ENCODE results near the gene LOXL4.

LOXL4 gene

DNA sequence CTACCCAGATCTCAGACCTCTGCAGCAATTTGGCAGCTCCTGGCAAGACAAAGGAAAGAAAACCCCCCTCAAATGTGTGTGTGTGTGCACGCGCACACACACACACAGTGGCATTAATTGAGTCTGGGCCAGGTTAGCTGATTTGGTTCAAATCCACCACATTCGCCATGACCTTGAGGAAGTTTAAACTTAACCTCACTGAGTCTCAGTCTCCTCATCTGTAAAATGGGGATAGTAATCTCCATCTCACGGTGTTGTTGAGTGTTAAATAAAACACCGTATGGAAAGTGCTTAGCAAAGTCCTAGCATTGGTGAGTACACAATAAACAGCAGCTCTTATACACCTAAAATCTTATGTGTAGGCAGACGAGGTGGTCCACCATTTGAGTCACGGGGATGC is 4.9 kb downstream of the LOXL4 start:
- DNase-seq (ENCODE audit: low spot score): no peak

DNA sequence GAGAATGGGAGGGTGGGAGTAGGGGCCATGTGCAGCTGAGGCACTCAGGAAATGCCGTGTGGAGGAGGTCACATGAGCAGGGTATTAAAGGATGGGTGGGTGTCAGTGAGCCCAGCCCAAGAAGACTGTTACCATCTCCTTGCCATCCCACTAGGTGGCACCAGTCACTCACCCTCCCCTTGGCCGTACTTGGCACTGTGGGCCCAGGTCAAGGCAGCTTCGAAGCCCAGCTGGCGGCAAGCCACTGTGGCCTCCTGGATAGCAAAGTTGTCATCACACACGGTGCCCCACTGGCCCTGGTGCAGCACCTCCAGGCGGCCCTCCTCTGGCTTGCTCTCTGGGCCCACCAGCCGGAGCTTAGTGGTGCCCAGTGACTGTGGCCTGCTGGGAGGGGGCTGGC is 5.4 kb downstream of the LOXL4 start:
- peak; percentile 11 for DNase-seq (ENCODE audit: low spot score)

DNA sequence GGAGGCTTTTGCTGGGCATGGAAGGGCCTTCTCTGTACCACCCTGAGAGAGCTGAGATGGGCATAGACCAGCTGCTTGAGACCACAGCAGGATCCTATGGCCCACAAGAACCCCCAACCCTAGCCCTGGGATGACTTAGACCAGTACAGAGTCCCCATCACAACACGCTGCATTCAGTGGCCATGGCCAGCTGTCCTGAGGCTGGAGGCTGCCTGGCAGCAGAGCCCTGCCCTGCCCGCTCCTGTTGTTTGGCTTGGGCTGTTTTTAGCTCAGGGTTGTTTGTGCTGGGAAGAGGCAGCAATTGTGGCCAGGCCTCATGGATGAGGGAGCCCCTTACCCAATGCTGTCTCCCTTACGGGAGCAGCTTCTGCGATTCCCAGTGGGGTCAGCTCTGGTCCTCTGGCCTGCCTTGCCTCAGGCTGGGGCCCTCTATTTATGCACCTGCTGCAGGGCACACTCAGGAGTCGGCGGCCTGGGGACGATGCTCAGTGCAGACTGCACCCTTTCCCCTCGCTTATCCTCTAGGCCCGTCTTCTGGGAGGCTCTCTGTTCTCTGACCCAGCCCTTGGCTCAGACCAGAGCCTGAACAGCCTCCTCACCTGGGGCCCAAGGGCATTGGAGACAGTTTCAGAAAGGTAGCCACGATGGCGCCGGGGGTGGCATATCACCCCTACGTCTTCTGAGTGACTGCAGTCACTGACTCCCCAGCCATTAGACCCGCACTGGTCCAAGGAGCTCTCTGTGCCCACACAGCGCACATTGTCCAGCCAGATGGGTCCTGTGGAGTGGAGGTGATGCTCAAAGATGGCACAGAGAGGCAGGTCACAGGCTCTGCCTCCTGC is 6.3 kb downstream of the LOXL4 start:
- no peak for DNase-seq (ENCODE audit: low spot score)

DNA sequence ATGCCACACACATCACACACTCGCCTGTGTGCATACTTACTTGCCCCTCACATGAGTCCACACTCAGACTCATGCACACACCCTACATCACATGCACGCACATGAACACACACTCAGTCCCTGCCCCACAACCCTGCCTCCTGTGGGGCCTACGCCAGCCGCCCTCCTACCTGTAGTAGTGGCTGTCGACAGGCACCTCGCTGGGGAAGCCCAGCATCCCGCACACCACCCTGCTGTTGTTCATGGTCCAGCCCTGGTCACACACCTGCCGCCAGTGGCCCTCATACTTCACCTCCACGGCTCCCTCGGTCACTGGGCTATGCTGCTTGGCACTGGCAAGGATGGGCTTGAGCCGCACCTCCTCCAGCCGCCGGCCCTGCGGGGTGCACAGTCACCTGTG is 7.2 kb downstream of the LOXL4 start:
- no peak for DNase-seq (ENCODE audit: low spot score)

DNA sequence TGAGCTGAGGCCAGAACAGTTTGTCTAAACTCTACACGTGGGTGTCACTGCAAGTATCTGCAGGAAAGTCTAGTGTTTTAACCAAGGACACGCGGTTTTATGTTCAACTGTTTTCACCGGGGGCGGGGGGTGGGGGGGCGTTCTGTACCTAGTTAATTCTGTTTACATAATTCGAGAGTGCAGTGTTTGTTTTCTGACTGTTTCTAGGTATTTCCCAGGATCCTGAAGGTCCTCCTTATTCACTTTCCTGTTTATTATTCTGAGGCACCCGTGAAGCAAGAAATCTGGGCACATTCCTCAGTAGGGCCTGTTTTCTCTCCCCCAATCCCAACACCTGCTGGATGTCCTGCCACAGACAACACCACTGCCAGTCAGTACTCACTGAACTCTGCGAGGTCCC is 7.6 kb downstream of the LOXL4 start:
- DNase-seq (ENCODE audit: low spot score): no peak

DNA sequence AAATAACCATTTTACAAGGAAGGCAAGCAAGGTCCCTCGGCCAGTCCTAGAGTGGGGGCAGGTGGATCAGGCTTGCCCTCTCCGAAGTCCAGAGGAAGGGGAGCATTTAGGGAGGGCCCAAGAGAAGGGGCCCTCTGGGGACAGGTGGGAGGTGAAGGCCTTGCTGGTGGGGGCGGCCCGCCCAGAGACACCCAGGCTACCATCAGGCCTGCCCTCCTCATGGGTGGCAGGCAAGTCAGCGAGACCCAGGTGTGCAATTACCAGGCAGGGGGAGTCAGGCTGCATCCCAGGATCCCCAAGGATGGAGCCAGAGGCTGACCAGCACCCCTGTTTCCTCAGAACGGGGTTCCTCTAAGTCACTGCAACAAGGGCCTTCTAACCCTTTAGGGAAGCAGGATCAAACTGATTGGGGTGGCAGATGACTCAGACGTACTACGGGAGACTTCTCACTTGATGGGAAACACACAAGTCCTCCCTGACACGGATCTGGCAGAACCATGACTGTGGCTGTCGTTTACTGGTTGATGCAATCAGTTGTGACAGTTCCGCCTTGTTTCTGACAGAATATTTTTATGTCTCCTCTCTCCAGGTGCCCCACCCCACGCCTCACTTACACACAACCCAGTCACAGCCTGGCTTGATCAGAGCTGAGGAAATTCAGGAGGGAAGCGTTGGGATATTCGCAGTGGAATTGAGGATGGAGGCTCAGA is 8.2 kb downstream of the LOXL4 start:
- DNase-seq (ENCODE audit: low spot score): no peak

DNA sequence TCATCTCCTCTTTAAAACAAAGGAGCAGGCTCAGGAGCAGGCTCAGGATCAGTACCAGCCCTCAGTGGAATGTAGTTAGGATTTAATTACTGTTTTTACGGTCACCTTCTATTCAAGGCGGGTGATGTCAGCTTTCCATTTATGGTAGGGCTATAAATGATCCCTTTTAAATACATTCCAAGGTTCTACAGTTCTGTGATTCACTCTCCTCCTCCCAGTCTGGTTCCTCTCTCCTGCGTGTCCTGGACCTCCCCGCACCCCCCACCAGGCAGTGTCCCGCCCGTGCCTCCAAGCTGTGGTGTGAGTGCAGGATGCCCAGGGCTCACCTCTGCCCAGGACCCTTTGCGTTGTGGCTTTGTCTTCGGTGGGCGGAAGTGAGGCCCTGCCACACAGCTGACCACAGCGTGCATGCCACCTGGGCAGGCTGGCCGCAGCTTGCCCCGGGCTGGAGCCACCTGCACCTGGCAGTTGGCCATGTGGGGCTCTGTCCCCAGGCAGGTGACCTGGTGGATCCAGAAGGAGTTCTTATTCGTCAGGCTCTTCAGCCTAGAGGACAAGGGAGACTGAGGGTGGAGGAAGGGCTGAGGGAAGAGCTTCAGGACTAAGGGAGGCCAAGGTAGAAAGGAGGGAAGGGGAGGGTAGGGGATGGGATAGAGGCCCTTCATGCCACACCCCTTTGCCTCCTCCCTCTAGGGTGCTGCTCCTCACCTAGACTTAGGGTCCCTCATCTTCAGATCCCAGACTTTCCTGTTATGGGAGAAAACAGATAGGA is 9.1 kb downstream of the LOXL4 start:
- DNase-seq (ENCODE audit: low spot score): no peak

DNA sequence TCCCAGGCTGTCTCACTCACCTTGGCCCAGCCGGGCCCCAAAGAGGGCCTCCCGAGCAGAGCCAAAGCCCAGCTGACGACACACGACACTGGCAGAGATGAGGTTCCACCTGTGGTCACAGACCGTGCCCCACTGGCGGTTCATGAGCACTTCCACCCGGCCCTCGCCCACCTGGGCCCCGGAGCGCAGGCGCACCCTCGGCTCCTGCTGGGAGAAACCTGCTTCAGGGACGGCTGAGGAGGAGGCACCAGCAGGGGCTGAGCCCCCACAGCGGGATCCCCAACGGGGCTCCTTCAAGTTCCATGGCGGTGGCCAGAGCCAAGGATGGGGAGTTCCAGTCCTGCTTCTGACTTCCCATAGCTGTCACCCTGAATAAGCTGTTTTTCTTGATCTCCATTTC is 10.0 kb downstream of the LOXL4 start:
- DNase-seq (ENCODE audit: low spot score): no peak

DNA sequence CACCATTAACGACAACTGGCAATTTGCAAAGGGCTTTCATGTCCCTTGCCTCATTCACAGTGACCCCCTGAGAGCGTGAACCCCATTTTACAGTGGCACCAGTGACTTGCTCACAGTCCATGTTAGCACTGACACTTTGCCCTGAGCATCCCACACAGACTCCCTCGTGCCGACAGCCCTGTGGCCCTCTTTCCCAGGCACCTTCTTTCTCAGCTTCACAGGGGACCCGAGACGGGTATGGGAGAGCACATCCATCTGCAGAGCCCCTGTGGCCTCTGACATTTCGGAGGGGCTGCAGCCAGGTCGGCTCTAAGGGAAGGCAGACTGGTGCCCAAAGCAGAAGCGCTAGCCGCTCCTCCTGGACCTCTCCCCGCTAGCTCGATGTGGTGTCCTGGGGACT is 10.8 kb downstream of the LOXL4 start:
- DNase-seq (ENCODE audit: low spot score): no peak

DNA sequence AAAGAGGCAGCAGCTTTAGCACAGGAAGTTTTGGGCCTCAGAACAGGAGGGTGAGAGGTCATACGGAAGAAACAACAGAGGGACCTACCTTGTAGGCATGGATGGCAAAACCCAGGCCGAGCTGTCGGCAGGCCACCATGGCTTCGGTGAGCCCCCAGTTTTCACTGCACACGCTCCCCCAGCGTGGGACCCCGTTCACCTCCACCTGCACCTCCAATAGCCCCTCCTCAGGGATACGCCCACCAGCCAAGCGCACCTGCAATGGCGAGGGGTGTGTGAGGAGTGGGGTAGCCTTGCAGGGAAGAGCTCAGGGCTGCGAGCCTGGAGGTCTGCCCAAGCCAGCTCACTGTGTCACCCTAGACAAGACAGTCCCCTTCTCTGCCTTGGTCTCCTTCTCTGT is 11.3 kb downstream of the LOXL4 start:
- no peak for DNase-seq (ENCODE audit: low spot score)

DNA sequence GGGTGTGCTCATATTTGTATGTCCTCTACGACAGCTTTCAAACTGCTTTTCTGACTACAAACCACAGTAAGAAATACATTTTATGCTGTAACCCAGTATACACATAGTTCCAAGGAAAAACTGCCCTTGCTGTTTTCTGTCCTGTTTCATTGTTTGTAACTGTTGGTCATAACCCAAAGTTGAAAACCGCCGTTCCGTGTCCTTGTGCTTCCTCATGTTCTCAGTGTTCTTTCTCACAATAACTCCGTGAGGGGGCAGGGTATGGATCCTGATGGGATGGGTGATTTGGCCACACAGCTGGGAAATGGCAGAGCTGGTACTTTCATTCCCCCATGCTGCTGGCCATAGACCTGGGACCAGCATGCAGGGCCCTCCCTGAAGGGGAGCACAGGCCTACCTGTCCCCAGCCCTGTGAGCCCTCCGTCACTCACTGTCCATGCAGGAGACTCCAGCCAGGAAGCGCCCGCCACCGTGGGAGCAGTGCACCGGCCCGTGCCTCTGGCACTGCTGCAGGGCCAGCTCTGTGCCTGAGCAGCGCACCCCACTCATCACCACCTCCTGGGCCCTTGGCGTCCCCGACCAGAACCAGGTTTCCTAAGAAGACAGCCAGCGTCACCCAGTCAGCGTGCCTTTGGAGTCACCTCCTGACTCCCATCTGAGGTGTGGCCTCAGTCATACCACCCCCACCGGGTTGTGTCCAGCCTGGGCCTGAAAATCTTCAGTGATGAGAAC is 12.7 kb downstream of the LOXL4 start:
- no peak for DNase-seq (ENCODE audit: low spot score)

DNA sequence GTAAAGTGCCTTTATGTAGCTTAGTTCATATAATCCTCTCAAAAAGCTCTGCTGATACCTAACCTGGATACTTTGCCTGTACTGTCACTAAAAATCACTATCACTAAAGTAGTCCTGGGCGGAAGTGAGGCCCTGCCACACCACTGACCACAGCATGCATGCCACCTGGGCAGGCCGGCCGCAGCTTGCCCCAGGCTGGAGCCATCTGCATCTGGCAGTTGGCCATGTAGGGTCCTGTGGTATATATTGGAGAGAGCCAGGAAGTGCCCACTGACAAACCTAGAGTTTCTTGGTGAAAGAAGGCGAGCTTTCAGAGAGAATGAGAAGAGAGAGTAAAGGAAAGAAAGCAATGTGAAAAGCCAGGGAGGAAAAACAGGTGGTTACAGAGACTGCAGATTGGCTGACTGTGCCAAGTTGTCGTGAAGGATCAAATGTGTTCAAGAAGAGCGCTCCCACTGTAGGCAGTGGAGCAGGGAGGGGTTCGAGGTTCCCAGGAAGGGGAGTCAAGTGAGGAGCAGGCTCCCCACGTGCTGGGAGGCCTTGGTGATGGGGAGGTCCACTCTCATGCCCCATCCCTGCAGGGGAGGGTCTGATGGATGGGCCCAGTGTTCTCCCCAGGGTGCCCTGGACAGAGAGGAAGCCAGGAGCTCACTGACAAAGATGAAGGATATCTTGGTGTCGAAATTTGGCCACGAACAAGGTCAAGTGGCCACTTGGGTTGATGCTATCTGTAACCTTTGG is 13.6 kb downstream of the LOXL4 start:
- DNase-seq (ENCODE audit: low spot score): no peak

DNA sequence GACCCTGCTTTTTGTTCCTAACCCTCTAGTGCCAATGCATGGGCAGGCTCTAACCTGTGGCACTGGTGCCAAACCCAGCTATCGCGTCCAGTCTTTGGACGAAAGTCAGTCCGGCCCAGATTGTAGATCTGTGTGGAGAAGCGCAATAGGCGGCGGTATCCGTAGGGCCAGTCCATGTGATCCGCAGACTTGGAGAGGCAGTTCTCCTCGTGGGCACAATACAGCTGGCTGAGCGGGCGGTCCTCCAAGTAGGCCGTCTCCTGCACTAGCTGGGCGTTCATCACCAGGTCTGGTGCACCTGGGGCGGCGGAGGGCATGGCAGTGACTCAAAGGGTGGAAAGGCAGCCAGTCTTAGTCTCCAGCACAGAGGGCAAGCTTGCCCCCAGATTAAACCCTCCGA is 14.5 kb downstream of the LOXL4 start:
- no peak for DNase-seq (ENCODE audit: low spot score)

DNA sequence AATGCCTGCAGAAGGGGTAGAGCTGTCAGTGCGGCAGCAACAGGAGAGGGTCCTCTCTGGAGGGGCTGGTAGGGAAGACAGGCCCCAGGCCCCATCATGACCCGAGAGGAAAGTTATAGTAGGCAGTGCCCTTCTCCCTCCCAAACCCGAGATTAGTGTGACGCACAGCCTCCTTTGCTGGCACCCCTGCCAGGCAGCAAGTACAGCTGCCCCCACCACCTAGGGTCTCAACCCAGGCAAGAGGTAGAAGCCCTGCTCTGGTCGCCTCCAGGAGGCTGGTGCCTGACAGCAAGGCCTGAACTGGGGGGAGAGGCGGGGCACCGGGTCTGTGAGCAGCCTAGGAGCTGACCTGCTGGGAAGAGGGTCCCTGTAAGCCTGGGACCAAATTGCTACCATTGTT is 15.5 kb downstream of the LOXL4 start:
- no peak for DNase-seq (ENCODE audit: low spot score)

DNA sequence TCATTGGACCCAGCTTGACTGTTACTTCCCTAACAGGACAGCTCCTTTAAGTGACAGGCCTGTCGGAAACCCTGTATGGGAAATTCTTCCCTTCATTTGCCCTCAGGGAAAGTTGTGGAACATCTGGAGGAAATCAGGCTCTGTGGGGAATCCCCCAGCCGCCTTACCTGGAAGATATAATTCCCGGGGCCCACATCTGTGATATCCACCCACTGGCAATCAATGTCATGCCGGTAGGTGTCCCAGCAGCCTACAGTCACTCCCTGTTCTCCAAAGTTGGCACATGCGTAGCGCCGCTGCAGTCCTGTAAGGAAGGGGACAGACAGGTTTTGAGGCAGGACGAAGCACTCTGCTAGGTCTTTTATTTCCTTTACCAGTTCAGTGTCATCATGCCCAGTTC is 16.6 kb downstream of the LOXL4 start:
- DNase-seq (ENCODE audit: low spot score): no peak

DNA sequence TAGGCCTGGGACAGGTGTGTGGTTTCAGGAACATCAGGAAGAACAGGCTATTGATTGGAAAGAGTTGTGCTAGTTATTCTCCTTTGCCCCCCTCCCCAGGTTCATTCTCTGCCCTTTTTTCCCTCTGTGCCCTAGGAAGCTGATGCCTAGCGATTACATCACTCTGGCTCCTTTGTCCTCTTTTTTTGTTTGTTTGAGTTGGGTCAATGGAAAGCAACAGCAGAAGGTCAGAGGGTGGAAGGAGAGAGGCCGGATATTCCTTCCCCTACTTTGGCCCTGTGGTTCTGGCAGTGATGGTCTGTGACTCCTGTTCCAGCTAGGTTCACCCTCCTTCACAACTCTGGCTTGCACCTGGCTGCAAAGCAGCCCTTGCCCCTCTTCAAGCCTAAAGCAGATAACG is 18.9 kb downstream of the LOXL4 start:
- no peak for DNase-seq (ENCODE audit: low spot score)

DNA sequence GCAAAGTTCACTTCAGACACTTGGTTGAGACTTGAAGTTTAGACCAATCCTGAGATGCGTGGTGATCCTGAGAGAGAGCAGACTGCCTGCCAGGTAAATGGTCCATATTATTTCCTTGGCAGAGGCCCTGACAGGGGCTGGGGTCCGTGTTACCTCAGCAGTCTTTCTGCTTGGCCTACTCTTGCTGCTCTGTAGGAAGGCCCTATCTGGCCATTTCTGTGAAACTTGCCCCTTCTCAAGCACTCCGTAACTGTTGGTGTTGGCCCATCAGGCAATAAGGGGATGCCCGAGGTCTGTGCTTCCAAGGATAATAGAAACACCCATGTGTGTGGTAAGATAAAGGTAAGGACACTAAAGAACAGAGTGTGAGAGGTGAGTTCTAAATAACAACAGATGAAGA is 20.0 kb downstream of the LOXL4 start:
- no peak for DNase-seq (ENCODE audit: low spot score)

DNA sequence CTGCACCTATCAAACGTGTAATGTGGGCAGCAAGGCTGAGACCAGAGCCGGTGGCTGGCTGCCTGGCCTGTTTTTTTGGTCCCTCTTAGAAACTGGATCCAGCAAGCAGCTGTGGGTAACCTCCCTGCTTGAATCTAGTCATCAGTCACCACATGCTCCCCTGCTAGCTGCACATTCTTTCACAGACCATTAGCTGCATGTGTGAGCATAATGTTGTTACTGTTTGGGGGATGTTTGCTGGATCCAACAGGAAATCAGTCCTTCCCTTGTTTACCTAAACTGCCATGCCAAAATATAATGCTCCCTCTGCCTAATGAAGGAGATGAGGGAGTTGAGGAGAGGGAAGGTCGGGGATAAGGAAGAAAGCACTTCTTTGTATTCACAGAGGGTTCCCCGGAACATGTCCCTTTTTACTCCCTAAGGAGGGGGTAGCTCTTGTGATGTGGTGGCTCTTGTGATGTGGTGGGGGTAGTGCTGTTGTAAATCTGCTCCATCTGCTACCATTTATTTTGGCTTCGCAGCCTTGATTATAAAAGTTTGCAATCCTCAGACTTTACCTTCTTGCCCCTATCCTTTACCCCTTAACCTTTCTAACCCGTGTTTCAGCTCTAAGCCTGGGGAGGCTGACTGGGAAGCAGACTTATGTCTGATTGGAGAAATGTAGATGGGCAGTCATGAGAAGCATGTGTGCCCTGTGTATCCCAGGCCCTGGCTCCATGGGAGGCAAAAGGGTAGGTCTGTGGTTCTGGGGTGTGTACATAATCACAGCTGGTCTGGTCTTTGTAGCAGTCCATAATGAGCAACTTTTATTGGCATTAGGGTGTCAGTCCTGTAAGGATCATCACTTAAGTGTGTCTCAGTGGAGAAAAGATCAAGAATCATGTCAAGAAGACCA is 20.8 kb downstream of the LOXL4 start:
- DNase-seq (ENCODE audit: low spot score): no peak

DNA sequence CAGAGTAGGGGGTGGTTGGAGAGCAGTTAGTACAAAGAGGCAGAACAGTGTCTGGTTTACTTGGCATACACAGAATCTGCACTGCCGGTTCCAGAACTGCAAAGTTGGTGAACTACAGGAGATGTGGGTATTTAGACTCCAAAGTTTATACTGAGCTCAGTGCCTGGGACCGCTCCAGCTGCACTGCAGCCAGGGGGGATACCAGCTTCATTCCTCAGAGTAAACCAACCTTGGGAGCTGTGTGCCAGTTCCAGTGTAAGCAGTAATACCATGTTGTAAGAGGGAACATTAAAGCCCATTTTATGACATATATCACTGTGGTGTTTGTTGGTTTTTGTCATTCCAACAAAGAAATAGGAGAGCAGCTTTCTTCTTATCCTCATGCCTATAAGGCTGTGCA is 23.4 kb downstream of the LOXL4 start:
- no peak for DNase-seq (ENCODE audit: low spot score)

DNA sequence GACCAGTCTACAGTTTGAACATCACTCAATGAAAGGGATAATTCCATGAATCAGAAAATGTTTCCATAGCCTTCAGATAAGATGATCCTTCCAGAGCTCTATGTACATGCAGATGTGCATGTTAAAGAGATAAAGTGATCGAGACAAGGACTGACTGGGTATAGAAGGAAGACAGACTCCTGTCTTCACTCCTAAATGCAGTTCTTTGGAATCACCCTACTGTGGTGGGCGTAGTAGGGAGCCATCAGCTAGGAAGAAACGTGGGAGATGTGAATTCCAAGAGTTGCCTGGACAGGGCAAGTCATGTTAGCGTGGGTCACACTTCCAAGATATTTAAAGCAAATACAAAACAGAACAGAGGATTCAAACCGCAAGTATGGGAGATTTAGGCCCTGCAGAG is 23.9 kb downstream of the LOXL4 start:
- no peak for DNase-seq (ENCODE audit: low spot score)

DNA sequence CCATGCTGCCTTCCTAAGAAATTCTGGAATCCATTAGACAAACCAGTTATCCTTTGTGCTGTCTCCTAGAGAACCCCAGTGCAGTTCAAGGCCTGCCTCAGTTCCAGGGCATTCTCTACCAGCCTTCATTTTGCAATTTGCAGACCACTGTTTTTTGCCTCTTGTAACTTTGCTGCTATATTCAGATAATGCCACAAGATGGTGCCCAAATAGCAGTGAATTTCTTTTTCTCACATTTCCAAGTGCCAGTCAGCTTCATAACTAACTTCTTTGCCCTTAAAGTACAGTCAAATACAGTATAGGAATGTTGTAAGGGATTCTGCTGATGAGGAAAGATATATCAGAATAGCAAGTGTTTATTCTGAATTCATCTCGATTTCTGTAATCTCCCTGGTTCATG is 25.2 kb downstream of the LOXL4 start:
- no peak for DNase-seq (ENCODE audit: low spot score)
